Measurements from ENCODE around the gene SMCO2. TPM values are rescaled to one million over a fixed set of nuclear protein-coding genes. Genes with fewer than 3 reads are reported as not detected.

SMCO2 gene
- total RNA-seq, 5 donors from 2014 or later (not counting 1 experiment from before 2014, with no cell fraction given) = not detected

- Mint-ChIP-seq H3K27me3 (peaks cover 13 to 22% of the 10 kb centered on the region in 2 donors), H3K36me3 (no peaks in the 10 kb centered on the region), H3K4me3 (no peak overlapping the region), H3K27ac (no peak overlapping the region), H3K9me3 (peaks cover 0 to 4% (median 0%) of the 10 kb centered on the region in 3 donors), H3K4me1 (peaks cover 10 to 22% (median 10%) of the 10 kb centered on the region in 3 donors)
- H3K27me3 ChIP-seq (replicated peaks in 1 of 2; ENCODE audit: control insufficient read depth in 2 of 2, extremely low read depth in 1 of 2, insufficient read depth in 2 of 2, low read length in 1 of 2) = peaks cover 0 to 4% of the 10 kb centered on the region in 2 experiments
- CTCF ChIA-PET = no interaction called here
- POLR2A ChIA-PET = no interaction called here
- H3K27ac ChIP-seq (ENCODE audit: low read length) = no peak overlapping the region
- WGBS (ENCODE audit: insufficient coverage) = 0% methylated on average over 2 of the region's 4 CpGs
- H3K4me1 ChIP-seq (ENCODE audit: control insufficient read depth in 1 of 2, extremely low read depth in 1 of 2, insufficient read depth in 2 of 2, low read length in 2 of 2) = peaks cover 0 to 6% of the 10 kb centered on the region in 2 experiments
- ATAC-seq (replicated peaks in 1 of 4) = no peak
- no peak overlapping the region for H3K4me3 ChIP-seq (ENCODE audit: control insufficient read depth in 1 of 2, extremely low read depth in 1 of 2, low read length in 1 of 2)
- no peak for DNase-seq
- no peaks in the 10 kb centered on the region for H3K36me3 ChIP-seq (ENCODE audit: control insufficient read depth in 2 of 2, extremely low read depth in 1 of 2, insufficient read depth in 1 of 2, low read length in 1 of 2)
- no peaks in the 10 kb centered on the region for H3K9me3 ChIP-seq
These were observed 51.6 kb downstream of the SMCO2 start for GRCh38 chr12:27498149-27498548.

GRCh38 chr12:27498761-27499160 is 52.2 kb downstream of the SMCO2 start:
- Mint-ChIP-seq H3K4me1 (peaks cover 10 to 22% (median 10%) of the 10 kb centered on the region in 3 donors), H3K9me3 (peaks cover 0 to 4% (median 0%) of the 10 kb centered on the region in 3 donors), H3K4me3 (no peak overlapping the region), H3K27me3 (peaks cover 13 to 22% of the 10 kb centered on the region in 2 donors), H3K27ac (no peak overlapping the region), H3K36me3 (no peaks in the 10 kb centered on the region)
- H3K27ac ChIP-seq (ENCODE audit: low read length) = no peak overlapping the region
- ChIA-PET POLR2A (no interaction called here), CTCF (no interaction called here)
- no peaks in the 10 kb centered on the region for H3K9me3 ChIP-seq
- WGBS (ENCODE audit: insufficient coverage) = 49% methylated on average over 2 of the region's 5 CpGs
- peaks cover 0 to 6% of the 10 kb centered on the region in 2 experiments for H3K4me1 ChIP-seq (ENCODE audit: control insufficient read depth in 1 of 2, extremely low read depth in 1 of 2, insufficient read depth in 2 of 2, low read length in 2 of 2)
- H3K36me3 ChIP-seq (ENCODE audit: control insufficient read depth in 2 of 2, extremely low read depth in 1 of 2, insufficient read depth in 1 of 2, low read length in 1 of 2) = no peaks in the 10 kb centered on the region
- H3K27me3 ChIP-seq (replicated peaks in 1 of 2; ENCODE audit: control insufficient read depth in 2 of 2, extremely low read depth in 1 of 2, insufficient read depth in 2 of 2, low read length in 1 of 2) = peaks cover 0 to 4% of the 10 kb centered on the region in 2 experiments
- ATAC-seq (replicated peaks in 1 of 4) (no peak), DNase-seq (no peak)
- H3K4me3 ChIP-seq (ENCODE audit: control insufficient read depth in 1 of 2, extremely low read depth in 1 of 2, low read length in 1 of 2) = no peak overlapping the region

- Mint-ChIP-seq H3K27ac (no peak overlapping the region), H3K4me1 (peaks cover 10 to 22% (median 10%) of the 10 kb centered on the region in 3 donors), H3K36me3 (no peaks in the 10 kb centered on the region), H3K9me3 (peaks cover 0 to 4% (median 0%) of the 10 kb centered on the region in 3 donors), H3K4me3 (no peak overlapping the region), H3K27me3 (peaks cover 16 to 22% of the 10 kb centered on the region in 2 donors)
- ChIA-PET CTCF (no interaction called here), POLR2A (no interaction called here)
- ATAC-seq (replicated peaks in 1 of 4) (no peak), DNase-seq (no peak)
- no peak overlapping the region for H3K27ac ChIP-seq (ENCODE audit: low read length)
- WGBS (ENCODE audit: insufficient coverage) = no CpG with 5 or more reads among the region's 3 CpGs
- peaks cover 0 to 4% of the 10 kb centered on the region in 2 experiments for H3K27me3 ChIP-seq (replicated peaks in 1 of 2; ENCODE audit: control insufficient read depth in 2 of 2, extremely low read depth in 1 of 2, insufficient read depth in 2 of 2, low read length in 1 of 2)
- H3K4me3 ChIP-seq (ENCODE audit: control insufficient read depth in 1 of 2, extremely low read depth in 1 of 2, low read length in 1 of 2) = no peak overlapping the region
- H3K4me1 ChIP-seq (ENCODE audit: control insufficient read depth in 1 of 2, extremely low read depth in 1 of 2, insufficient read depth in 2 of 2, low read length in 2 of 2) = peaks cover 0 to 6% of the 10 kb centered on the region in 2 experiments
- no peaks in the 10 kb centered on the region for H3K36me3 ChIP-seq (ENCODE audit: control insufficient read depth in 2 of 2, extremely low read depth in 1 of 2, insufficient read depth in 1 of 2, low read length in 1 of 2)
- no peaks in the 10 kb centered on the region for H3K9me3 ChIP-seq
These were observed 52.8 kb downstream of the SMCO2 start for GRCh38 chr12:27499377-27499776.

GRCh38 chr12:27500546-27500945 is 54.0 kb downstream of the SMCO2 start:
- Histone ChIP-seq H3K36me3 (ENCODE audit: control insufficient read depth in 2 of 2, extremely low read depth in 1 of 2, insufficient read depth in 1 of 2, low read length in 1 of 2) (no peaks in the 10 kb centered on the region), H3K9me3 (no peaks in the 10 kb centered on the region), H3K4me3 (ENCODE audit: control insufficient read depth in 1 of 2, extremely low read depth in 1 of 2, low read length in 1 of 2) (no peak overlapping the region), H3K27me3 (replicated peaks in 1 of 2; ENCODE audit: control insufficient read depth in 2 of 2, extremely low read depth in 1 of 2, insufficient read depth in 2 of 2, low read length in 1 of 2) (peaks cover 0 to 4% of the 10 kb centered on the region in 2 experiments), H3K4me1 (ENCODE audit: control insufficient read depth in 1 of 2, extremely low read depth in 1 of 2, insufficient read depth in 2 of 2, low read length in 2 of 2) (peaks cover 0 to 6% of the 10 kb centered on the region in 2 experiments), H3K27ac (ENCODE audit: low read length) (no peak overlapping the region)
- ChIA-PET POLR2A (interaction anchor here in 1 of 2 donors (0.7 kb wide), 1 partner anchor 12 kb away, joined by 6 read pairs; no protein-coding TSS in a partner anchor), CTCF (interaction anchor here in 1 of 2 donors (0.6 kb wide), 1 partner anchor 182 kb away, joined by 4 read pairs; no protein-coding TSS in a partner anchor)
- no peaks in the 10 kb centered on the region for H3K36me3 Mint-ChIP-seq
- no peak overlapping the region for H3K27ac Mint-ChIP-seq
- H3K9me3 Mint-ChIP-seq = peaks cover 0 to 4% (median 0%) of the 10 kb centered on the region in 3 donors
- no peak for ATAC-seq (replicated peaks in 1 of 4)
- peaks cover 16 to 22% of the 10 kb centered on the region in 2 donors for H3K27me3 Mint-ChIP-seq
- DNase-seq = no peak
- H3K4me3 Mint-ChIP-seq = no peak overlapping the region
- peaks cover 10 to 22% (median 10%) of the 10 kb centered on the region in 3 donors for H3K4me1 Mint-ChIP-seq
- WGBS (ENCODE audit: insufficient coverage) = no CpG with 5 or more reads among the region's 3 CpGs

- H3K27me3 ChIP-seq (replicated peaks in 1 of 2; ENCODE audit: control insufficient read depth in 2 of 2, extremely low read depth in 1 of 2, insufficient read depth in 2 of 2, low read length in 1 of 2) = peaks cover 0 to 4% of the 10 kb centered on the region in 2 experiments
- no peaks in the 10 kb centered on the region for H3K9me3 ChIP-seq
- WGBS (ENCODE audit: insufficient coverage) = no CpG with 5 or more reads among the region's 6 CpGs
- H3K36me3 ChIP-seq (ENCODE audit: control insufficient read depth in 2 of 2, extremely low read depth in 1 of 2, insufficient read depth in 1 of 2, low read length in 1 of 2) = no peaks in the 10 kb centered on the region
- peaks cover 17% of the 10 kb centered on the region in 2 donors for H3K27me3 Mint-ChIP-seq
- ATAC-seq (replicated peaks in 1 of 4) = no peak
- no peaks in the 10 kb centered on the region for H3K36me3 Mint-ChIP-seq
- H3K27ac Mint-ChIP-seq = no peak overlapping the region
- peaks cover 0 to 6% of the 10 kb centered on the region in 2 experiments for H3K4me1 ChIP-seq (ENCODE audit: control insufficient read depth in 1 of 2, extremely low read depth in 1 of 2, insufficient read depth in 2 of 2, low read length in 2 of 2)
- H3K27ac ChIP-seq (ENCODE audit: low read length) = no peak overlapping the region
- no peak overlapping the region for H3K4me3 Mint-ChIP-seq
- H3K4me1 Mint-ChIP-seq = peaks cover 10 to 22% (median 10%) of the 10 kb centered on the region in 3 donors
- H3K4me3 ChIP-seq (ENCODE audit: control insufficient read depth in 1 of 2, extremely low read depth in 1 of 2, low read length in 1 of 2) = no peak overlapping the region
- DNase-seq = no peak
- peaks cover 0 to 4% (median 3%) of the 10 kb centered on the region in 3 donors for H3K9me3 Mint-ChIP-seq
- CTCF ChIA-PET = no interaction called here
- POLR2A ChIA-PET = no interaction called here
These were observed 55.5 kb downstream of the SMCO2 start for GRCh38 chr12:27502021-27502435.

- ATAC-seq (replicated peaks in 1 of 4) = no peak
- Mint-ChIP-seq H3K27ac (no peak overlapping the region), H3K4me3 (no peak overlapping the region), H3K9me3 (peaks cover 0 to 3% (median 0%) of the 10 kb centered on the region in 3 donors), H3K4me1 (peaks cover 10 to 11% (median 10%) of the 10 kb centered on the region in 3 donors), H3K27me3 (peaks cover 5 to 9% of the 10 kb centered on the region in 2 donors), H3K36me3 (no peaks in the 10 kb centered on the region)
- H3K27me3 ChIP-seq (replicated peaks in 1 of 2; ENCODE audit: control insufficient read depth in 2 of 2, extremely low read depth in 1 of 2, insufficient read depth in 2 of 2, low read length in 1 of 2) = no peaks in the 10 kb centered on the region
- peaks cover 0 to 6% of the 10 kb centered on the region in 2 experiments for H3K4me1 ChIP-seq (ENCODE audit: control insufficient read depth in 1 of 2, extremely low read depth in 1 of 2, insufficient read depth in 2 of 2, low read length in 2 of 2)
- H3K36me3 ChIP-seq (ENCODE audit: control insufficient read depth in 2 of 2, extremely low read depth in 1 of 2, insufficient read depth in 1 of 2, low read length in 1 of 2) = no peaks in the 10 kb centered on the region
- no peak overlapping the region for H3K27ac ChIP-seq (ENCODE audit: low read length)
- no peaks in the 10 kb centered on the region for H3K9me3 ChIP-seq
- ChIA-PET CTCF (no interaction called here), POLR2A (no interaction called here)
- no peak for DNase-seq
- H3K4me3 ChIP-seq (ENCODE audit: control insufficient read depth in 1 of 2, extremely low read depth in 1 of 2, low read length in 1 of 2) = no peak overlapping the region
- WGBS (ENCODE audit: insufficient coverage) = no CpG with 5 or more reads among the region's 2 CpGs
These were observed 58.0 kb downstream of the SMCO2 start for GRCh38 chr12:27504507-27504906.
